ENCODE results near the gene DIAPH2.
"Not testable (repeated sequence)": the region's sequence is repeated elsewhere in the genome, so short reads cannot be mapped to it uniquely, and the experiment has no call there.

Gene DIAPH2

DNA sequence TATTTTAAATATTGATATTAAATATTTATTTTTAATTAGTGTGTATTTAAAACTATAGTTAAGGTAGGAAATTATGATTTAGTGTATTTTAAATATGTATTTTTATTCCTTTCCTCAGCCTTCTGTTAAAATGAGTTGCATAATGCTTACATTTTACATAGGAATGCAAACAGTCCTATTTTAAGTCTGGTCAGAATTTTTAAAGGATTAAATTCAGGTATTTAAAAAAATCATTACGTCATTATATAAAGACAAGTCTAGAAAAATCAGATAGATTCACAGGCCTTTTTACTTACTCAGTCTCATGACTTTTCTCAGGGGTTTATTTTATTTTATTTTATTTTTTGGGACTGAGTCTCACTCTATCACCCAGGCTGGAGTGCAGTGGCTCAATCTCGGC is 148.7 kb downstream of the DIAPH2 start:
- no peak for DNase-seq (ENCODE audit: low read depth)

DNA sequence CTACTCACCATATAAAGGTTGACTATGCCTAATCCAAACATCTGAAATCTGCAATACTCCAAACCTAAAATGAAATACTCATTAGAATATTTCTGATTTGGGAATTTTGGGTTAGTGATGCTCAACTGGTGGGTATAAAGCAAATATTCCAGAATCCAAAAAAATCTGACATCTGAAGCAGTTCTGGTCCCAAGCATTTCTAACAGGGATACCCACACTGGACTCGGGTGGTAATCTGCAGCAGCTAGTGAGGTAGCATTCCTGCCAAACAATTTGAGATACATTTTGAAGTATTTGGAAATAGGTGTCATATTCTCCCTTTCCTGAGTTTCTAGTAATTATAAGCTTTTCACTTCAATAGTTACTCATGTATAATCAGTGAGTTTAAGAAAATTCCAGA is 149.5 kb downstream of the DIAPH2 start:
- DNase-seq (ENCODE audit: low read depth) = no peak

- DNase-seq (ENCODE audit: low read depth) = no peak
Observed at GRCh38 chrX:96835660-96836289, 151.1 kb downstream of the DIAPH2 start.

- no peak for DNase-seq (ENCODE audit: low read depth)
Observed at GRCh38 chrX:96837808-96838207, 153.2 kb downstream of the DIAPH2 start.

DNA sequence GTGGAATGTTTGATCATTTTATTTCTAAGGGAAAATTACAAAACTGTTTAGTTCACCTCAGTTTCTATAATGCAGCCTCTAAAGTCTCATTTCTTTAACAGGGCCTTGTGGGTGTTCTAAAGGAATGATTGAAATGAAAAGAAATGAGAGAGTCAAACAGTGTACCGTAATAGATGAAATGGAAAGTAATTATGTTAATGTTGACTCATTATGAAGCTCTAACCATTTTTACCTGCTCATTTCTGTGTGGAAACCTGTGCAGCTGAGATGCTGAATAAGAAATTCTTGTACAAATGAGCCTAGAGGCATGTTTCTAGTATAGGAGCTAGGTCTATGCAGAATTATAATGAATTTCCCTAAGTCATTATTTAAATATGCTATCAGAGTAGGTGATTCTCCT is 153.9 kb downstream of the DIAPH2 start:
- DNase-seq (ENCODE audit: low read depth) = no peak

GRCh38 chrX:96841325-96841724 is 156.7 kb downstream of the DIAPH2 start:
- no peak for DNase-seq (ENCODE audit: low read depth)

DNA sequence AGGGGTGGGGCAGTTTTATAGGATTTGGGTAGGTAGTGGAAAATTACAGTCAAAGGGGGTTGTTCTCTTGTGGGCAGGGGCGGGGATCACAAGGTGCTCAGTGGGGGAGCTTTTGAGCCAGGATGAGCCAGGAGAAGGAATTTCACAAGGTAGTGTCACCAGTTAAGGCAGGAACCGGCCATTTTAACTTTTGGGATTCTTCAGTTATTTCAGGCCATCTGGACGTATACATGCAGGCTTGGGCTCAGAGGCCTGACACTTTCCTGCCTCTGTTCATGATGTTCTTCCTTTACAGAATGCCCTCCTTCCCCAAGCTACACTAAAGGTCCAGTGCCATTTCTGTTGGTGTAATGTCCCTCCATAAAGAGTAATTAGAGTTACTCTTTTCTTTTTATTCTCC is 157.2 kb downstream of the DIAPH2 start:
- not testable (repeated sequence) for DNase-seq (ENCODE audit: low read depth)

GRCh38 chrX:96843566-96843965 is 158.9 kb downstream of the DIAPH2 start:
- no peak for DNase-seq (ENCODE audit: low read depth)

DNA sequence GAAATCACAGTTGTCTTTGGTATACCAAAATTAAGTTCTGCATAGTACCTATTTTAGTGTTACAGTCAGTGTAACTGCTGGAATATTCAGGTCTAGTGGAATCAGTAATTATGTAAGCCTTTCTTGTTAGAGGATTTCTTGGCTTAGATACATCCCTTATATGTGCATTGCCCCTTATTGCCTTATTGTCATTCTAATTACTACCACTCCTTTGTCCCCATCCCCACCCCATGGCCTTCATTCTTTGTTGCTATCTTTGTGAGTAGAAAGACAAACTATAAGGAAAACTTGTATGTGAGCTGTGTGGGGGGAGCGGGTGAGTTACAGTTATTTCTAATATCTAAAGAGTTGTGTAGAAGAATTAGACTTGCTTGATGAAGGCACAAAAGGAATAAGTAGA is 162.2 kb downstream of the DIAPH2 start:
- DNase-seq (ENCODE audit: low read depth) = no peak

DNA sequence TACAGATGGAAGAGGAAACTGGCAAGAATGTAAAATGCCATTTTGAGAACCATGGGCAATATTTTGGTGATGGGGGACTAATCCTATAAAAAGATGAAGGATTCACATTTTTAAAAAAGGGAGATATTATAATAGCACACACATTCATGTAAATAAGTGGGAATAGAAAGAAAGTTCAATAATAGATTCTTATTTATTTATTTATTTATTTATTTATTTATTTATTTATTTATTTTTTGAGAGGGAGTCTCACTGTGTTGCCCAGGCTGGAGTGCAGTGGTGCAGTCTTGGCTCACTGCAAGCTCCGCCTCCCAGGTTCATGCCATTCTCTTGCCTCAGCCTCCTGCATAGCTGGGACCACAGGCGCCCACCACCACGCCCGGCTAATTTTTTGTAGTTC is 174.8 kb downstream of the DIAPH2 start:
- DNase-seq (ENCODE audit: low read depth) = not testable (repeated sequence)

DNA sequence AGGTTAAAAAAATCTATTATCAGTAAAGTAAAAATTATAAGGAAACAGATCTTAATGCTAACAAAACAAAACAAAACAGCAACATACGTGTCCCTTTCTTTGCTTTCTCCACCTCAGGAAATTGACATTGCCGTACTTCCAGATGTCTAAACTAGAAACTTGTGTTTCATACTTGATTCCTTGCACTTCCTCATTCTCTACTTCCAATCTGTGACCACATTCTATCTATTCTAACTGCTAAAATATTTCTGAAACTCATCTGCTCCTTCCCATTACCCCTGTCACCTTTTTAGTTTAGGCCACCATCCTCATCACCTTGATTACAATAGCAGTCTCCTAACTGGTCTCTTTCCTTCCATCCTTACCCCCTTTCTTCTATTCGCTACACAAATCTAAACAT is 176.6 kb downstream of the DIAPH2 start:
- no peak for DNase-seq (ENCODE audit: low read depth)

DNA sequence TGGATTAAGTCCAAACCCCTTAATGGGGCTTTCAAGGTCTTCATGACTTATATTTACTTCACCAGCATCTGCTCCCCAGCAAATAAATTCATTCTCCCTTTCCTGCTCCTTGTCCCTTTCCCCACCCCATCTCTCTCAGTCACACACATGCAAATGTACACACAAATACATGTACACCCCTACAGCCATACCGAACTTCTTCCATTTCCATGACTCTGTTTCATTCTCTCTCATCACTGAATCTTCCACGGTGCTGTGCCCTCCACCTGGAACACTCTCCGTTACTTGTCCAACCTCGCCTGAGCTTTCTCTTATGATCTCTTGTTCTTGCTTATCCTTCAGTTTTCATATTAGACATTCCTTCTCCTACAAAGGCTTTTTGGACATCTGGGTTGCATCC is 177.0 kb downstream of the DIAPH2 start:
- DNase-seq (ENCODE audit: low read depth) = no peak

DNA sequence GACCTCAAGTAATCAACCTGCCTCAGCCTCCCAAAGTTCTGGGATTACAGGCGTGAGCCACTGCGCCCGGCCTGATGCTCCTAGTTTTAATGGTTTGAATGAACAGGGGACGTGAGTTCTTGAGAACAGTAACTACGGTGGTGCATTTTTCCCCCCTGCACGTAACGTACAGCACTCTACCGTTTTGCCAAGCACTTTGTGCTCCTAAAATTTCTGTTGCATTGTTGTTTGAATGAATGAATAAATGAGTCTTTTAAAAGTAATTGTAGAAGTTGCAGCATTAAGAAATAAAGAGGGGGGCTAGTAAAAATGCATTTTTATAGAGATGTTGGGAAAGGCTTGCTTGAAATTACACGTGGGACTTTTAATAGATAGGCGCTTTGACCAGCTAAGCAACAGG is 199.0 kb downstream of the DIAPH2 start, which contains the start of gene RPA4:
Gene RPA4, plus strand, starts transcription at position 301 of the 400 bp plus-strand sequence. CDS start 403 bp downstream, outside the sequence.
- DNase-seq (ENCODE audit: low read depth) = no peak

GRCh38 chrX:96884027-96884426 is 199.4 kb downstream of the DIAPH2 start:
- DNase-seq (ENCODE audit: low read depth) = no peak

GRCh38 chrX:96889726-96890125 is 205.1 kb downstream of the DIAPH2 start:
- no peak for DNase-seq (ENCODE audit: low read depth)

- peak; percentile 28 for DNase-seq (ENCODE audit: low read depth)
Observed at GRCh38 chrX:96906741-96907140, 222.1 kb downstream of the DIAPH2 start.

DNA sequence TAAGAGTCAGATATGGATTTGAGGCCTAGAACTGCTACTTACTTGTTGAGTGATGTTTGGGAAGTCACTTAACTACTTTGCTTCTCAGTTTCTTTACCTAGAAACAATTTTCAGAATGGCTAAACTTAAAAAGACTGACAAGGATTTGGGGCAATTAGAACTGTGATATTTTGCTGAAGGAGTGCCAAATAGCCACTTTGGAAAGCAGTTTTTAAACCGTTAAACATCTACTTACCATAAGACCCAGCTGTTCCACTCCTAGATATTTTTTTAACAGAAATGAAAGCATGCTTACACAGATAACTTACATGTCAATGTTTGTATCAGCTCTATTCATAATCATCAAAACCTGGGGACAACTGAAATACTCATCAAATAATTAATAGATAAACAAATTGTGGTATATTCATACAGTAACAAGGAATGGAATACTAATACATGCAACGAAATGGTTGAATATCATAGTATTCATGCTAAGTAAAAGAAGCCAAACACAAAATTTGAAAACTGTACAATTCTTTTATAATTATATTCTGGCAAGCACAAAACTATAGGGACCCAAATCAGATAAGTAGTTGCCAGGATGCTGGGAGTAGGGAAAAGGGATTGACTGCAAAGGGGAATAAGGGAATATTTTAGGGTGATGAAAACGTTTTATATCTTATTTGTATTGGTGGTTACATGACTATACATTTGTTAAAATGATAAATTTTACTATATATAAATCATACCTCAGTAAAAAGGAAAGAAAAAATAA is 223.1 kb downstream of the DIAPH2 start:
- DNase-seq (ENCODE audit: low read depth) = no peak

DNA sequence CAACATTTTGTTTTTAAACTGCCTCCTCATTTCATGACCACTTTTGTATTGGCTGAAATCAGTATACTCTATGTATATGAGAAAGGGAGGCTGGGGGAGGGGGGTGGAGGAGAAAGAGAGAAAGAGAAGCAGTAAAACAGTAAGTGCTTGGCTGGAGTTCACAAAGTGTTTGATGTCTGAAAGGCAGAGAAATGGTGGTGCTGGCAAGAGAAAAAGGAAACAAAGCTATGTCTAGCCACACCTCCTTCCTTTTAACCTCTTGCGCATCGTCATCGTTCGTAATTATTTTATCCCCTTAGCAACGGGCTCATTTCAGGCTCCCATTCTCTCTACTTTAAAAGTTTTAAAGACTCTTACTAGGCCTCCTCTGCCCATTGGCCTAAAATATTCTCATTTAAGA is 224.6 kb downstream of the DIAPH2 start:
- DNase-seq (ENCODE audit: low read depth) = no peak

DNA sequence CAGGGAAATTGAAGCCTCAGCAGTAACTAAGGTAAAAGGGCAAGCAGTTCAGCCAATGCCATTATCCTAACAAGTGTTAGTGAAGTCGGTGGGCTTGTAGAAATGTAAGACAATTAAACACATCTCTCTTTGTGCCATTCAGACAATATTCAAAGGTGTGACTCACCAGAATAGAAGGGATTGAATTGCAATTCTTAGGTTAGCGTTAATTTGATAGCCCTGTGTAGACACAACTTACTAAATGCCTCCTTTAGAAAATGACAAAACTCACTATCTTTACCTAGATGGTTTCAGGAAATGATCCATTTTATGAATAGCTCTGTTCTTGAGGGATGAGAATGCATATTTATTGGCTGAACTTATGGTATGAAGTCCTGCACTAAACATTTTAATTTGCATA is 234.2 kb downstream of the DIAPH2 start:
- DNase-seq (ENCODE audit: low read depth) = no peak

DNA sequence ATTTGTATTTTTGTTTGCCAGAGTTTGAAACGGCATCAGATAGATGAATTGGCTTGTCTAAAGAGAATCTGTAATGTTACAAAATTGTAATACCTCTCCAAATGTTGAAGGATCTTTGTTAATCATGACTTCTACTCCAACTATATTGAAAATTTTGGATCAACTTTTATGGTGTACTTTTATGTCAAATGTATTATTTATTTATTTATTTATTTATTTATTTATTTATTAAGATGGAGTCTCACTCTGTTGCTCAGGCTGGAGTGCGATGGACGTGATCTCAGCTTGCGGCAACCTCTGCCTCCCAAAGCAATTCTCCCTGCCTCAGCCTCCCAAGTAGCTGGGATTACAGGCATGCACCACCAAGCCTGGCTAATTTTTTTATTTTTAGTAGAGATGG is 235.0 kb downstream of the DIAPH2 start:
- no peak for DNase-seq (ENCODE audit: low read depth)

GRCh38 chrX:96924581-96924980 is 239.9 kb downstream of the DIAPH2 start:
- no peak for DNase-seq (ENCODE audit: low read depth)

GRCh38 chrX:96929036-96929435 is 244.4 kb downstream of the DIAPH2 start:
- no peak for DNase-seq (ENCODE audit: low read depth)

GRCh38 chrX:96957718-96958117 is 273.1 kb downstream of the DIAPH2 start:
- no peak for DNase-seq (ENCODE audit: low read depth)

DNA sequence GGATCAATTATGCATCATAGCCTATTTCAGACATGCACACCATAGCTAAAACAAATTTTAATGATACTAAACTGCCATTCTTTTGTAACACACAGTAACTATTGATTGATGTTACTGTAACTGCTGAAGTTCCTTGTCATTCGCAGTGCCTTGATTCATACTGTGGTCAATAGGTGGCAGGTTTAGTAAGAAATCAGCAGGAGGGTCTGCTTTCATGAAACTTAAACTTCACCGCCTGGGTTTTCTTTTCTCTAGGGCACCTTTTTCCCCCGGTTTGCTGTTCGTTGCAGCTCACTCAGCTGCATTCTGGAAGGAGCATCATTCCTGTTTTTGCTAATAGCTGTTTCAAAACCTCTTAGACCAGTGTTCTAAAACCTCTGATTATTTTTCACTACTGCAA is 287.2 kb downstream of the DIAPH2 start:
- no peak for DNase-seq (ENCODE audit: low read depth)
